ENCODE results near the gene DDX39B.

DNA sequence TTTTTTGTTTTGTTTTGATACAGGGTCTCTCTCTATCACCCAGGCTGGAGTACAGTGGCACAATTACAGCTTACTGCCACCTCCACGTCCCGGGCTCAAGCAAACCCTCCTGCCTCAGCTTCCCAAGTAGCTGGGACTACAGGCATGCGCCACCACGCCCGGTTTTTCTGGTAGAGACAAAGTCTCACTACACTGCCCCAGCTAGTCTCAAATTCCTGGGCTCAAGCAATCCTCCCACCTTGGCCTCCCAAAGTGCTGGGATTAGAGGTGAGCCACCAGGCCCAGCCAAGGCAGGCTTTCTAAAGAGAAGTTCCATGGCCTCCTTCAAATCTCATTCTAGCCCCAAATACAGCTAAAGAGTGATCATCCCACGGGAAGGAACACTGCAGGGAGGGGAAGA lies 7.8 kb downstream of the DDX39B start:
- TF ChIP-seq CTCF (IDR thresholded peaks at IDR 0.05 in 4 of 5, conservative IDR thresholded peaks at IDR 0.05 in 1 of 5) = no peak
- no peak for TF ChIP-seq POLR2A (IDR thresholded peaks at IDR 0.05)

Measured in gastrocnemius medialis (tissue), 4 donors.